Peyer's patch (tissue), 4 donors: ENCODE measurements around the gene KCNMA1. TPM values are rescaled to one million over a fixed set of nuclear protein-coding genes. Genes with fewer than 3 reads are reported as not detected.

Source experiments
- DNase-seq, 3 donors: peaks; one replicate each; pipeline ENCODE4 v3.0.0-alpha.2; 2017 to 2019
- H3K27ac ChIP-seq, 4 donors: fragments of 200-600 bp; sonication (generic); one replicate each; pipeline ENCODE4 v1.5.1; 2016 to 2019
- H3K27me3 ChIP-seq, 2 donors: fragments of 200-600 bp; sonication (generic); one replicate each; pipeline ENCODE4 v1.5.1; 2019
- H3K36me3 ChIP-seq, 3 donors: fragments of 200-600 bp; sonication (generic); one replicate each; pipeline ENCODE4 v1.5.1; 2016 to 2019
- H3K4me1 ChIP-seq, 4 donors: fragments of 200-600 bp; sonication (generic); one replicate each; pipeline ENCODE4 v1.5.1; 2016 to 2019
- H3K4me3 ChIP-seq, 4 donors: fragments of 200-600 bp; sonication (generic); 1 replicate in 3 of 4; 2 replicates in 1 of 4; pipeline ENCODE4 v1.5.1; 2016 to 2019; ENCODE audit warnings: mild to moderate bottlenecking in 1 of 4
- H3K9me3 ChIP-seq, 4 donors: fragments of 200-600 bp; sonication (generic); one replicate each; pipeline ENCODE4 v1.5.1; 2016 to 2019; ENCODE audit warnings: mild to moderate bottlenecking in 1 of 4
- CTCF ChIP-seq, 6 experiments: fragments of 450-650 bp in 4 of 6; fragments of 200-600 bp in 2 of 6; sonication (generic) in 1 of 6; IDR thresholded peaks; one replicate each; pipeline ENCODE4 v1.5.1; 2017 to 2019; ENCODE audit warnings: antibody characterized with exemption in 6 of 6, mild to moderate bottlenecking in 3 of 6, moderate library complexity in 1 of 6
- POLR2A ChIP-seq, 2 donors: fragments of 450-650 bp; IDR thresholded peaks; one replicate each; pipeline ENCODE4 v1.5.1; 2017; ENCODE audit warnings: antibody characterized with exemption in 2 of 2, mild to moderate bottlenecking in 2 of 2, moderate library complexity in 2 of 2
- total RNA-seq, 4 donors: library from RNA; depleted of rRNA; stranded (reverse); fragments of >200 nt; gene quantifications; one replicate each; pipeline ENCODE4 v1.1.0, GENCODE V29; 2016

Gene KCNMA1
- total RNA-seq, 4 donors from 2014 or later: 17.8 to 29.1 (median 23.9) TPM

- Histone ChIP-seq H3K27me3 (no peaks in the 10 kb centered on the region), H3K4me1 (peaks cover 0 to 10% (median 0%) of the 10 kb centered on the region in 4 donors), H3K9me3 (no peaks in the 10 kb centered on the region), H3K4me3 (no peak overlapping the region), H3K27ac (no peak overlapping the region), H3K36me3 (no peaks in the 10 kb centered on the region)
- no peak for DNase-seq
- TF ChIP-seq CTCF (IDR thresholded peaks at IDR 0.05) (no peak), POLR2A (IDR thresholded peaks at IDR 0.05) (no peak)
Observed at GRCh38 chr10:77494756-77495541, 142.7 kb downstream of the KCNMA1 start.

- peaks cover 0 to 10% (median 0%) of the 10 kb centered on the region in 4 donors for H3K4me1 ChIP-seq
- no peak for DNase-seq
Observed at GRCh38 chr10:77494327-77494726, 143.3 kb downstream of the KCNMA1 start.

GRCh38 chr10:77493851-77494261, 143.8 kb downstream of the KCNMA1 start:
- H3K4me3 ChIP-seq: no peak overlapping the region
- H3K9me3 ChIP-seq: no peaks in the 10 kb centered on the region
- no peaks in the 10 kb centered on the region for H3K27me3 ChIP-seq
- H3K27ac ChIP-seq: no peak overlapping the region
- no peak for DNase-seq
- TF ChIP-seq POLR2A (IDR thresholded peaks at IDR 0.05) (no peak), CTCF (IDR thresholded peaks at IDR 0.05) (no peak)
- H3K4me1 ChIP-seq: peaks cover 0 to 10% (median 0%) of the 10 kb centered on the region in 4 donors
- H3K36me3 ChIP-seq: no peaks in the 10 kb centered on the region

More at GRCh38 chr10:77494327-77494726, 143.3 kb downstream of the KCNMA1 start:
- no peak overlapping the region for H3K4me3 ChIP-seq
- H3K36me3 ChIP-seq: no peaks in the 10 kb centered on the region
- H3K9me3 ChIP-seq: no peaks in the 10 kb centered on the region
- H3K27ac ChIP-seq: no peak overlapping the region
- no peaks in the 10 kb centered on the region for H3K27me3 ChIP-seq
- TF ChIP-seq POLR2A (IDR thresholded peaks at IDR 0.05) (no peak), CTCF (IDR thresholded peaks at IDR 0.05) (peak in 3 of 6 experiments; percentile 20 to 30 (median 24))

- Histone ChIP-seq H3K27ac (no peak overlapping the region), H3K9me3 (no peaks in the 10 kb centered on the region), H3K4me1 (peaks cover 0 to 8% (median 0%) of the 10 kb centered on the region in 4 donors), H3K27me3 (no peaks in the 10 kb centered on the region), H3K36me3 (no peaks in the 10 kb centered on the region), H3K4me3 (no peak overlapping the region)
- DNase-seq: no peak
- TF ChIP-seq CTCF (IDR thresholded peaks at IDR 0.05) (no peak), POLR2A (IDR thresholded peaks at IDR 0.05) (no peak)
Observed at GRCh38 chr10:77493239-77493806, 144.3 kb downstream of the KCNMA1 start.

- Histone ChIP-seq H3K4me3 (no peak overlapping the region), H3K27me3 (no peaks in the 10 kb centered on the region), H3K36me3 (no peaks in the 10 kb centered on the region)
Observed at GRCh38 chr10:77492368-77492994, 145.1 kb downstream of the KCNMA1 start.

More at GRCh38 chr10:77492368-77492994, 145.1 kb downstream of the KCNMA1 start:
- DNase-seq: no peak
- TF ChIP-seq CTCF (IDR thresholded peaks at IDR 0.05) (no peak), POLR2A (IDR thresholded peaks at IDR 0.05) (no peak)
- H3K27ac ChIP-seq: no peak overlapping the region
- H3K4me1 ChIP-seq: no peaks in the 10 kb centered on the region
- no peaks in the 10 kb centered on the region for H3K9me3 ChIP-seq
